Coronary artery (tissue), 2 donors: ENCODE data around the gene ARL5B.

Experiments used
- DNase-seq: peaks from one replicate; pipeline ENCODE4 v3.0.0-alpha.2; 2017; ENCODE audit warnings: low spot score
- H3K27ac ChIP-seq, 2 donors: fragments of 200-600 bp; sonication (generic); one replicate each; pipeline ENCODE4 v1.5.1; 2016 to 2019
- H3K4me3 ChIP-seq: fragments of 200-600 bp; sonication (generic); 2 replicates; pipeline ENCODE4 v1.5.1; 2016; ENCODE audit warnings: mild to moderate bottlenecking, moderate library complexity
- TF ChIP-seq, protein P1 (sequence below): fragments of 200-600 bp; sonication (generic); IDR thresholded peaks from one replicate; pipeline ENCODE4 v1.5.1; 2019; ENCODE audit warnings: antibody characterized with exemption

The ARL5B gene

GRCh38 chr10:18713077-18713476 lies 53.8 kb downstream of the ARL5B start:
- Histone ChIP-seq H3K27ac (no peak overlapping the region), H3K4me3 (no peak overlapping the region)
- TF ChIP-seq, protein P1, sequence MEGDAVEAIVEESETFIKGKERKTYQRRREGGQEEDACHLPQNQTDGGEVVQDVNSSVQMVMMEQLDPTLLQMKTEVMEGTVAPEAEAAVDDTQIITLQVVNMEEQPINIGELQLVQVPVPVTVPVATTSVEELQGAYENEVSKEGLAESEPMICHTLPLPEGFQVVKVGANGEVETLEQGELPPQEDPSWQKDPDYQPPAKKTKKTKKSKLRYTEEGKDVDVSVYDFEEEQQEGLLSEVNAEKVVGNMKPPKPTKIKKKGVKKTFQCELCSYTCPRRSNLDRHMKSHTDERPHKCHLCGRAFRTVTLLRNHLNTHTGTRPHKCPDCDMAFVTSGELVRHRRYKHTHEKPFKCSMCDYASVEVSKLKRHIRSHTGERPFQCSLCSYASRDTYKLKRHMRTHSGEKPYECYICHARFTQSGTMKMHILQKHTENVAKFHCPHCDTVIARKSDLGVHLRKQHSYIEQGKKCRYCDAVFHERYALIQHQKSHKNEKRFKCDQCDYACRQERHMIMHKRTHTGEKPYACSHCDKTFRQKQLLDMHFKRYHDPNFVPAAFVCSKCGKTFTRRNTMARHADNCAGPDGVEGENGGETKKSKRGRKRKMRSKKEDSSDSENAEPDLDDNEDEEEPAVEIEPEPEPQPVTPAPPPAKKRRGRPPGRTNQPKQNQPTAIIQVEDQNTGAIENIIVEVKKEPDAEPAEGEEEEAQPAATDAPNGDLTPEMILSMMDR, result no peak
- no peak for DNase-seq

- Histone ChIP-seq H3K27ac (no peak overlapping the region), H3K4me3 (no peak overlapping the region)
- TF ChIP-seq, protein P1, result no peak
- DNase-seq, result no peak
Measured at GRCh38 chr10:18718991-18719390, 59.8 kb downstream of the ARL5B start.

- TF ChIP-seq, protein P1, result no peak
- Histone ChIP-seq H3K27ac (no peak overlapping the region), H3K4me3 (no peak overlapping the region)
- DNase-seq, result no peak
Measured at GRCh38 chr10:18719811-18720210, 60.6 kb downstream of the ARL5B start.

DNA sequence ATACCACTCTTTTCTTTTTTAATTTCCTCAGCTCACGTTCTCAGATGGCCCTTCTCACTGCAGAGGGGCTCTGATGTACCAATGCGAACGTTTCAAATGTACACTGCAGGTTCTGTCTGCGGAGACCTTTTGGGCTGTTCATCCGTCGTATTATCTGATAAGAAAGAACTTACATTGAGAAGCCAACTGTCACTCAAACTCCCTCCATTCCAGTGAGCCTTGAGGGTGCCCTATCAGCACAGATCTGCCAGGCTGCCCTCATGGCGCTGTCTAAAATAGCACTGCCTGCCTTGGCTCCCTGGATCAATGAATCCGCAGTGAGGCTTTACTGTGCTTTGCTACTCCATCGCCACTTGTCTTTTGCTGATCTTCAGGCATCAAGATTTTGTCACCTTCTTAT lies 61.8 kb downstream of the ARL5B start:
- no peak for DNase-seq
- TF ChIP-seq, protein P1, result no peak
- Histone ChIP-seq H3K4me3 (no peak overlapping the region), H3K27ac (no peak overlapping the region)

DNA sequence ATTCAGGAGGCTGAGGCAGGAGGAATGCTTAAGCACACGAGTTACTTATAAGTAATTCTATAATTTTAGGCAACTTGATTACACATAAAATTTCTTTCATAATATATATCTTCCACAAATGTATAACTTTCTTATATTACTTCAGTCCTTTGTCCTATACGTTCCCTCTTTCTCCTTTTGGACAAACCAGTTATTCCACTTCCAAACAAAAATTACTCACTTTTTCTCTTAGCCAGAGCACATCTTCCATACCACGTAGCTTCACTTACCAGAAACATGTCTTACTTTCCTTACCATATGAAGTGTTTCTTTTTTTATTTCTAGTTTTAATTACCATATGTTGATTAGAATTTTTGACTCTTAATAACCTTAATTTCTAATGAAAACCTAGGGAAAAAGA lies 64.6 kb downstream of the ARL5B start:
- Histone ChIP-seq H3K27ac (no peak overlapping the region), H3K4me3 (no peak overlapping the region)
- TF ChIP-seq, protein P1, result no peak
- no peak for DNase-seq
